Urinary bladder (tissue), 4 donors: ENCODE results near the gene ASH1L. TPM values are rescaled to one million over a fixed set of nuclear protein-coding genes. Genes with fewer than 3 reads are reported as not detected.
"Not testable (repeated sequence)": the region's sequence is repeated elsewhere in the genome, so short reads cannot be mapped to it uniquely, and the experiment has no call there.

Experiments used
- DNase-seq: peaks from one replicate; pipeline ENCODE4 v3.0.0-alpha.2; 2015; ENCODE audit errors: extremely low spot score
- H3K27ac ChIP-seq: one replicate; pipeline ENCODE4 v1.5.1; 2013; ENCODE audit warnings: low read depth, mild to moderate bottlenecking, moderate library complexity
- H3K36me3 ChIP-seq: one replicate; pipeline ENCODE4 v1.6.1; 2013; ENCODE audit warnings: mild to moderate bottlenecking, moderate library complexity; ENCODE audit not compliant: insufficient read depth
- H3K4me1 ChIP-seq: one replicate; pipeline ENCODE4 v1.6.1; 2013; ENCODE audit warnings: mild to moderate bottlenecking, moderate library complexity; ENCODE audit not compliant: insufficient read depth
- H3K4me3 ChIP-seq: one replicate; pipeline ENCODE4 v1.5.1; 2013; ENCODE audit warnings: low read depth, low read length
- WGBS: extraction: QIAGEN DNeasy Blood & Tissue Kit; methylation state at CpG from one replicate; pipeline ENCODE4 v1.1.7; 2013; 5-methylcytosine and 5-hydroxymethylcytosine counted together
- polyA plus RNA-seq: library from polyadenylated mRNA; stranded (reverse); fragments of 200-250 nt; gene quantifications from one replicate; pipeline ENCODE4 v1.2.3, GENCODE V29; 2013
- total RNA-seq: library from RNA; depleted of rRNA; stranded (reverse); fragments of >200 nt; gene quantifications from one replicate; pipeline ENCODE4 v1.2.3, GENCODE V29; 2014
- donor health status: healthy with polysubstance abuse.
- donor health status: healthy.

The ASH1L gene
- total and polyA plus RNA-seq, 2 donors: 21.6 to 75.5 TPM

DNA sequence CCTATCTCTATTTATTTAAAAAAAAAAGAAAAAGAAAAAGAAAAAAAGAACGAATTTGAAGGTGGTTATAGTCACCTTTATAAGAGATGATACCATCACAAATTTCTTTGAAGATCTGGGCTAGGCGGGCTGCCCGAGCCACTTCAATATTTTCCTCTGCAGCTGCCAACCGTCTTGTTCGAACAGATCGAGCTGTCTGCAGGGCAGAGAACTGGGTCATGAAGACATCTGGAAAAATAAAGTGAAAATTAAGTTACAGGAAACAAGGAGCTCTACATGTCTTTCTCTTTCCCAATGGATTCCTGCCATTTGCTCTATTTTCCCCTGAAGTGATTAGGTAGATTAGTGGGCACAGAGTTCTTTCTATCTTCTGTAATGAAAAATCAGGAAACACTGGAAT is 210.0 kb downstream of the ASH1L start:
- Histone ChIP-seq H3K4me1 (no peaks in the 10 kb centered on the region), H3K36me3 (peaks cover 11% of the 10 kb centered on the region), H3K27ac (no peak overlapping the region), H3K4me3 (no peak overlapping the region)
- WGBS: 93% methylated on average over 6 of the region's 6 CpGs
- no peak for DNase-seq

DNA sequence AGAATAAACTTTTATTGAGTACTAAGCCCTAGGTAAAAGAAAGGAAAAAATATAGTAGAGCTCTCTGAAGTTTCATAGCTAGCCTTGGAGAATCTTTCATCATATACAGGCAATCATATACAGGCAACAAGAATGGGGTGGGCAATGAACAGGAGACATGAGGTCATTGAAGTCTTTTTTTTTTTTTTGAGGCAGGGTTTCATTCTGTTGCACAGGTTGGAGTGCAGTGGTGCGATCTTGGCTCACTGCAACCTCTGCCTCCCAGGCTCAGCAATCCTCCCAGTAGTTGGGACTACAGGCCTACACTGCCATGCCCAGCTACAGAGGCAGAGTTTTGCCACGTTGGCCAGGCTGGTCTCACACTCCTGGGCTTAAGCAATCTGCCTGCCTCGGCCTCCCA is 219.8 kb downstream of the ASH1L start:
- no peak for DNase-seq
- 93% methylated on average over 3 of the region's 3 CpGs for WGBS
- H3K36me3 ChIP-seq: peaks cover 13% of the 10 kb centered on the region
- H3K4me3 ChIP-seq: no peak overlapping the region
- no peaks in the 10 kb centered on the region for H3K4me1 ChIP-seq
- no peak overlapping the region for H3K27ac ChIP-seq

DNA sequence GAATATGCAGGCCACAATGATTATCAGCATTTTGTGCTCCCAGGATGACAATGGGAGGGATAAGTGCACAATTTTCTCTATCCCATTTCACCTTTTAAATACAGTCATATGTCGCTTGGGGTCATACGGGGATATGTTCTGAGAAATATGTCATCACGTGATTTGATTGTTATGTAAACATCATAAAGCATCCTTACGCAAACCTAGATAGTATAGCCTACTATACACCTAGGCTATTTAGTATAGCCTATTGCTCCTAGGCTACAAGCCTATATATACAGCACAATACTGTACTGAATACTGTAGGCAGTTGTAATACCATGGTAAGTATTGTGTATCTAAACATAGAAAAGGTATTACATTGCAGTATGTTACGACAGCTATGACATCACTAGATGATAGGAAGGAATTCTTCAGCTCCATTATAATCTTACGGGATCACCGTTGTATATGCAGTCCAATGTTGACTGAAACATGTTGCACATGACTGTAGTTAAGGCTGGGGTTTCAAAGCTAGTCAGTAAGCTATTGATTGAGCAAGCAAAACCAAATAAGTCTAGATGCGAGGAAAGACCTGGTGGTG is 223.0 kb downstream of the ASH1L start:
- no peak for DNase-seq
- 77% methylated on average over 8 of the region's 8 CpGs for whole genome bisulfite sequencing
- no peak overlapping the region for H3K4me3 ChIP-seq
- no peaks in the 10 kb centered on the region for H3K4me1 ChIP-seq
- H3K36me3 ChIP-seq: peaks cover 12% of the 10 kb centered on the region
- H3K27ac ChIP-seq: no peak overlapping the region

DNA sequence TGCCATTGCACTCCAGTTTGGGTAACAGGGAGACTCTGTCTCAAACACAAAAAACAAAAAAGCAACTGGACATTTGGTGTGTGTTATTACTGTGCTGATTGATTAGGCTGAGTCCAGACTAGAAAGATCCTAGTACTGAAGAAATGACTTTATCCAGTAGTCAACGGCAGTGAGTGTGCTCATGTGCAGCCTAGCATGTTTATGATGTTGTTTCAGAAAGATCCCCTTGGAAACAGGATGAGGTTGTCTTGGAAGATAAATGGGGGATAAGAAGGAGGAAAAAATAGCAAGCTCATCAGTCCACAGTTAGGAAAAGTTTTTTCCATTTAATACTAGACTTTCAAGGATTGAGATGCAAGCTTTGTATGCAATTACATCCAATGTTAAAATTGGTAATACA is 227.6 kb downstream of the ASH1L start:
- H3K4me3 ChIP-seq: no peak overlapping the region
- no peak for DNase-seq
- no peak overlapping the region for H3K27ac ChIP-seq
- WGBS: 28% methylated on average over 1 of the region's 1 CpG
- peaks cover 5% of the 10 kb centered on the region for H3K36me3 ChIP-seq
- H3K4me1 ChIP-seq: no peaks in the 10 kb centered on the region

DNA sequence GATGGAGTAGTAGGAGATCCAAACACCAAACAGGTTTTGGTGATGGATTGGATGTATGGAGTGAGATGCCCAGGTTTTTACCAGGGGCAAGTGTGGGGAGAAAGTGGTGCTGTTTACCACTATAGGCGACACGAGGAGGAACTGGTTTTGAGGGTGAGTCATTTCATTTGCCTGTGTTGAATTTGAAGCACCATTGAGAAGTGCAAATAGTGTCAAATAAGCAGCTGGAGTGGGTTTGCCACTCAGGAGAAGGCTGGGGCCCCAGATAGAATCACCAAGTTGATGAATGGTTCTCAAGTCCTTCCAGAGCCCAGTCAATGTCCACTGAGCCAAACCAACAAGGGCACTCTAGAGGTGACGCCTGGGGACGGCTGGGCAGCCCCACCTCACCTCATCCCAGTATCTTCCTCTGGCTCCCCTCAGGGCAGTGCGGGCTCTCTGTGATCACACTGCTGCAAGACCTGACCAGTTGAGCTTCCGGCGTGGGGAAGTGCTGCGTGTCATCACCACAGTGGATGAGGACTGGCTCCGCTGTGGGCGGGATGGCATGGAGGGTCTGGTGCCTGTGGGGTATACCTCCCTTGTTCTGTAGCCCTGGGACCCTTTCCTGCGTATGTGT is 232.5 kb downstream of the ASH1L start:
- no peak for DNase-seq
- WGBS: 90% methylated on average over 11 of the region's 11 CpGs
- no peaks in the 10 kb centered on the region for H3K36me3 ChIP-seq

DNA sequence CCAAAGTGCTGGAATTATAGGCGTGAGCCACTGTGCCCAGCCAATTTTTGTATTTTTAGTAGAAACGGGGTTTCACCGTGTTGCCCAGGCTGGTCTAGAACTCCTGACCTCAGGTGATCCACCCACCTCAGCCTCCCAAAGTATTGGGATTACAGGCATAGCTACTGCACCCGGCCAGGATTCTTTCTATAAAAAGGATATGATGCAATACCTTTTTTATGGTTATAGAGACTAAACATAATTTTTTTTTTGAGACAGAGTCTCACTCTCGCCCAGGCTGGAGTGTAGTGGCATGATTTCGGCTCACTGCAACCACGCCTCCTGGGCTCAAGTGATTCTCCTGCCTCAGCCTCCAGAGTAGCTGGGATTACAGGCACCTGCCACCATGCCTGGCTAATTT is 233.7 kb downstream of the ASH1L start:
- H3K27ac ChIP-seq, H3K36me3 ChIP-seq, DNase-seq, H3K4me3 ChIP-seq, H3K4me1 ChIP-seq: not testable (repeated sequence)
- 75% methylated on average over 7 of the region's 7 CpGs for WGBS

More for the DNA sequence above, 232.5 kb downstream of the ASH1L start:
- no peak overlapping the region for H3K4me3 ChIP-seq
- no peak overlapping the region for H3K27ac ChIP-seq
- H3K4me1 ChIP-seq: no peaks in the 10 kb centered on the region

DNA sequence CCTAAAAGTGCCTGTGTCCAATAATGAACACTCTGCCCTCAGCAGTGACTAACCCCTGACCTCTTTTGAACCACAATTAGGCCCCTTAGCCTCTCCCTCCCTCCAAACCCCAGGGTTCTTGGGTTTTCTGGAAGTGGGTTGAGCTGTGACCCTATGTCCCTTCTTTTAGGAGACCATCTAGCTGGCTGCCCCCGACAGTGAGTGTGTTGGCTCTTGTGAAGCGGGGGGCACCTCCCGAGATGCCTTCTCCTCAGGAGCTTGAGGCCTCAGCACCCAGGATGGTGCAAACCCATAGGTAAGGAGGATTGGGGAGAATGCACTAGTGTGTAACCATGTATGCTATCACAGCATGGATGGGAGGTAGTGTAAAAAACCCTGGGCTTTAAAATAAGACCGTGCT is 234.6 kb downstream of the ASH1L start:
- no peak overlapping the region for H3K4me3 ChIP-seq
- no peak overlapping the region for H3K27ac ChIP-seq
- no peaks in the 10 kb centered on the region for H3K36me3 ChIP-seq
- DNase-seq: no peak
- WGBS: 84% methylated on average over 4 of the region's 4 CpGs
- H3K4me1 ChIP-seq: no peaks in the 10 kb centered on the region

DNA sequence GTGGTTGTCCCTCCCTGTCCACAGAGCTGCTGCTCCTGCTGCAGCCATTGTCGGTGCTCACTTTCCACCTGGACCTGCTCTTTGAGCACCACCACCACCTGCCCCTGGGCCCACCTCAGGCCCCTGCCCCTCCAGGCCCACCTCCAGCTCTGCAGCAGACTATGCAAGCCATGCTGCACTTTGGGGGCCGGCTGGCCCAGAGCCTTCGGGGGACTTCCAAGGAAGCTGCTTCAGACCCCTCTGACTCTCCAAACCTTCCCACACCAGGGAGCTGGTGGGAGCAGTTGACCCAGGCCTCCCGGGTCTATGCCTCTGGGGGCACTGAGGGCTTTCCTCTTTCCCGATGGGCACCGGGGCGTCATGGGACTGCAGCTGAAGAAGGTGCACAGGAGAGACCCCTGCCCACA is 236.0 kb downstream of the ASH1L start:
- Histone ChIP-seq H3K4me3 (no peak overlapping the region), H3K36me3 (no peaks in the 10 kb centered on the region), H3K4me1 (no peaks in the 10 kb centered on the region), H3K27ac (no peak overlapping the region)
- no peak for DNase-seq
- 90% methylated on average over 7 of the region's 7 CpGs for WGBS

DNA sequence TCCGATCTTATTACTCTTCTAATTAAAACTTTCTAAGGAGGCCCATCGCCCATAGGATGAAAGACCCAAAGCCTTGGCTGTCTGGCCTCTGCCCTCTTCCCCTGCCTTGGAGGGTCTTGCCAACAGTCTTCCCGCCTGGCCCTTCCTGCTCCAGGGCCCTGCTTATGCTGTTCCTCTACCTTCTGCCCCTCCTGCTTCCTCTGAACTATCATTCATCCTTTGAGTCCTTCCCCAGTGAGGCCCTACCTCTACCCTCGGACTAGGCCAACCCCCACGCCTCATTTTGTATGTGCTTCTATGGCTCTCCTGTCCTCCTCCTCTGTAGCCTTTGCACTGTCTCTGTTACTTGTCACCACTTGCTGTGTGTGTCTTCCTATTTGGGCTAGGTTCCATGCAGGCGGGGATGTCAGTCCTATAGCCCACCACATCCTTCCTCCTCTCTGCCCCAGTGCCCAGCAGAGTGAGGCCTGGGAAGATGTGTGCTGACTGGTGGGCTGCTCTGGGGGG is 236.5 kb downstream of the ASH1L start:
- Histone ChIP-seq H3K36me3 (no peaks in the 10 kb centered on the region), H3K4me3 (no peak overlapping the region), H3K27ac (no peak overlapping the region), H3K4me1 (no peaks in the 10 kb centered on the region)
- no peak for DNase-seq
- WGBS: 88% methylated on average over 6 of the region's 6 CpGs

DNA sequence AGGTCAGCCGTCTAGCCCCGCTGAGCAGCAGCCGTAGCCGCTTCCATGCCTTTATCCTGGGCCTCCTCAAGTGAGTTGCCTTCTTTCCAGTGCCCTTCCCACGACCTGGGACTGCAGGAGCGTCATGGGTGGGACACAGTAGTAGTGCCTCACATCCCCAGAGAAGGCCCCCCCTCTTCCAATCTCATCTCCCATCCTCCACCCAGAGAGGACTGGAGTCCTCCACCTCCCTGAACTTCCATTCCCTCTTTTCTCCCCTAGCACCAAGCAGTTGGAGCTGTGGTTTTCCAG is 237.1 kb downstream of the ASH1L start:
- no peak for DNase-seq
- 43% methylated on average over 6 of the region's 6 CpGs for WGBS
- Histone ChIP-seq H3K4me3 (peak overlapping the region; percentile 69), H3K27ac (no peak overlapping the region), H3K4me1 (peaks cover under 1% of the 10 kb centered on the region), H3K36me3 (no peaks in the 10 kb centered on the region)

DNA sequence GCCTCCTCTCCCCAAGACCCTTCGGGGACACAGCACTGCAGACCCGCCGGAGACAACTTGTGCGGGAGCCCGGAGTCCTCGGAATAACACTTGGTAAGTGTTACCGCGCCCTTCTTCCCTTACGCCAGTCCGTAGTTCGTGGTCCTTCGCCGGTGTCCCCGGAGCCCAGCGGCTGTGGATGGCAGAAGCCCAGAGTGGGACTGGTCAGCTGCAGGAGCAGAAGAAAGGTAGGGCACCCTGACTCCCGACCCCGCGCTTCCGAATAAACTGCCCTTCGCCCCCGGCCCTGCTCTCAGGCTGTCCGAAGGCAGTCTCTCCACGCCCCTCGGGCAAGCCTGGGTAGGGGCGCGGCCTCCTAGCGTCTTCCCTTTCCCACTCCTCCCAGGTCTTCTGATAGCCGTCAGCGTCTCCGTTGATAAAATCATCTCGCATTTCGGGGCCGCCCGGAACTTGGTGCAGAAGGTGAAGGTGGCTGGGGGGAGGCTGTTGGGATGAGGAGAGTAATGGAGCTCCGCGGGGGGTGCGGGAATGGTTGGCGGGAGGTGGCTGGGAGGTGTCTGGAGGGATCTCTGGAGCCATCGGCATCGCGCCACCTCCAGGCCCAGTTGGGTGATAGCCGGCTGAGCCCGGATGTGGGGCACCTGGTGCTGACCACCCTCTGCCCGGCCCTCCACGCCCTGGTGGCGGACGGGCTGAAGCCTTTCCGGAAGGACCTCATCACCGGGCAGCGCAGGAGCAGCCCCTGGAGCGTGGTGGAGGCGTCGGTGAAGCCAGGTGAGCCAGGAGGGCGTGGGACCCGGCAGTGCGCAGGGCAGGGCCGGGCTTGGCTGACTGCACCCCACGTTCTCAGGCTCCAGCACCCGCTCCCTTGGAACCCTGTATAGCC is 237.6 kb downstream of the ASH1L start:
- peaks cover 2% of the 10 kb centered on the region for H3K4me1 ChIP-seq
- H3K36me3 ChIP-seq: no peaks in the 10 kb centered on the region
- DNase-seq: no peak
- WGBS: 7% methylated on average over 59 of the region's 59 CpGs
- H3K27ac ChIP-seq: peak overlapping the region; percentile 46
- peak overlapping the region; percentile 69 for H3K4me3 ChIP-seq

DNA sequence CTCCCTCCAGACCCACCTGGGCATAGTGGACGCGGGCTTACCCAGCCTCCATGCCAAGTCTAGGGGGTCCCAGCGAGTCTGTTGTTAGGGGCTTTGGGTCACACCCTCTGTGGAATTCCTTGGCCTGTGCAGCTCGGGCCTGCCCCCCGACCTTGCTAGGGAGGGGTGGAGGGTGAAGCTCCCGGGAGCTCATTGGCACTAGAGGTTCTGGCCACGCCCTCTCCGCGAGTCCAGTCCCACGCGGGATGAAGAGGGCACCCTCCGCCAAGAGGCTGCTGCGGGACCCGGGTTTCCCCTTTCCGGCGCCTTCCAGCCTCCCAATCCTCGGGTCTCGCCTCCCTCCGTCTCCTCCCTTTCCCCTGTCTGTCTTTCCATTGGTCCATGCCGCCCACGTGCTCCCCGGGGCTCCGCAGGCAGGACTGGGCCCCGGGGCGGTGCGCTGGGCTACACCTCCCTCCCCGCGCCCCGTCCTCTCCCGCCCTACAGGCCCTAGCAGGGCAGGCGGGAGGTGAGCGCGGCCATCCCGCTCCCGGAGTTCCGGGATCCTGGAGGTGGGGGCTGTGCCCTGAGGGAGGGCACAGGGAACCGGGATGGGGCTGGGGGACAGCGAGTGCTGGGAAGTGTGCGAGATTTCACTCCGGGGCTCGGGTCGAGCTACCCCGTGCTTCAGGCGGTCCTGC is 238.4 kb downstream of the ASH1L start:
- no peaks in the 10 kb centered on the region for H3K36me3 ChIP-seq
- whole genome bisulfite sequencing: under 1% methylated on average over 44 of the region's 44 CpGs
- peak; percentile 87 for DNase-seq
- H3K4me1 ChIP-seq: peaks cover 2% of the 10 kb centered on the region
- peak overlapping the region; percentile 69 for H3K4me3 ChIP-seq
- H3K27ac ChIP-seq: peak overlapping the region; percentile 93

DNA sequence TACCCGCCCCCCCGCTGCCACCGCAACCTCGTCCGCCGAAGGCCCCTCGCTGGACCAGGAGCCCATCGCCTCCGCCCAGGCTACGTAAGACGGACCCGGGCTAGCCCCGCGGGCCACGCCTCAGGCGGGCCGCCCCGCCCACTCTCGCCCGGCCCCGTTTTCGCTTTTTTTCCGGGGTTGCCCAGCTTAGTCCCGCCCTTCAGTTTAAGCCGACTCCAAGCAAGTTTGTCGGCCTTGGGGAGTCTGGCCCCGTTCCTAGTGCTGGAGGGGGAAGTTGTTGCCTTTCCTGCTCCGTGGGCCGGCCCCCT is 238.9 kb downstream of the ASH1L start:
- DNase-seq: peak; percentile 79
- H3K4me3 ChIP-seq: peak overlapping the region; percentile 69
- H3K4me1 ChIP-seq: peaks cover 2% of the 10 kb centered on the region
- no peaks in the 10 kb centered on the region for H3K36me3 ChIP-seq
- WGBS: under 1% methylated on average over 29 of the region's 29 CpGs
- peak overlapping the region; percentile 93 for H3K27ac ChIP-seq
